GM12874 (cell line): ENCODE data around the gene YPEL1.

Experiments used
- TF ChIP-seq, protein P1 (sequence below): IDR thresholded peaks from 2 replicates; pipeline ENCODE4 v1.5.1; 2011; ENCODE audit warnings: low read depth, mild to moderate bottlenecking, control low read depth, low read length, moderate library complexity; ENCODE audit not compliant: insufficient read depth

Gene YPEL1

DNA sequence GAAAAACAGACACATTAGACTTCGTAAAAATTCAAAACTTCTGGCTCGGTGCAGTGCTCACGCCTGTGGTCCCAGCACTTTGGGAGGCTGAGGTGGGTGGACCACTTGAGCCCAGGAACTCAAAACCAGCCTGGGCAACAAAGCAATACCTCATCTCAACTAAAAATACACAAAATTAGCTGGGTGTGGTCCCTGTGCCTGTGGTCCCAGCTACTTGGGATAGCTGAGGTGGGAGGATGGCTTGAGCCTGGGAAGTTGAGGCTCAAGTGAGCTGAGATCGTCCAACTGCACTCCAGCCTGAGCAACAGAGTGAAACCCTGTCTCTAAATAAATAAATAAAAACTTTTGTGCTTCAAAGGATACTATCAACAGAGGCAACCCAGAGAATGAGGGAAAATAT lies 23.7 kb downstream of the YPEL1 start:
- TF ChIP-seq, protein P1, sequence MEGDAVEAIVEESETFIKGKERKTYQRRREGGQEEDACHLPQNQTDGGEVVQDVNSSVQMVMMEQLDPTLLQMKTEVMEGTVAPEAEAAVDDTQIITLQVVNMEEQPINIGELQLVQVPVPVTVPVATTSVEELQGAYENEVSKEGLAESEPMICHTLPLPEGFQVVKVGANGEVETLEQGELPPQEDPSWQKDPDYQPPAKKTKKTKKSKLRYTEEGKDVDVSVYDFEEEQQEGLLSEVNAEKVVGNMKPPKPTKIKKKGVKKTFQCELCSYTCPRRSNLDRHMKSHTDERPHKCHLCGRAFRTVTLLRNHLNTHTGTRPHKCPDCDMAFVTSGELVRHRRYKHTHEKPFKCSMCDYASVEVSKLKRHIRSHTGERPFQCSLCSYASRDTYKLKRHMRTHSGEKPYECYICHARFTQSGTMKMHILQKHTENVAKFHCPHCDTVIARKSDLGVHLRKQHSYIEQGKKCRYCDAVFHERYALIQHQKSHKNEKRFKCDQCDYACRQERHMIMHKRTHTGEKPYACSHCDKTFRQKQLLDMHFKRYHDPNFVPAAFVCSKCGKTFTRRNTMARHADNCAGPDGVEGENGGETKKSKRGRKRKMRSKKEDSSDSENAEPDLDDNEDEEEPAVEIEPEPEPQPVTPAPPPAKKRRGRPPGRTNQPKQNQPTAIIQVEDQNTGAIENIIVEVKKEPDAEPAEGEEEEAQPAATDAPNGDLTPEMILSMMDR: no peak

DNA sequence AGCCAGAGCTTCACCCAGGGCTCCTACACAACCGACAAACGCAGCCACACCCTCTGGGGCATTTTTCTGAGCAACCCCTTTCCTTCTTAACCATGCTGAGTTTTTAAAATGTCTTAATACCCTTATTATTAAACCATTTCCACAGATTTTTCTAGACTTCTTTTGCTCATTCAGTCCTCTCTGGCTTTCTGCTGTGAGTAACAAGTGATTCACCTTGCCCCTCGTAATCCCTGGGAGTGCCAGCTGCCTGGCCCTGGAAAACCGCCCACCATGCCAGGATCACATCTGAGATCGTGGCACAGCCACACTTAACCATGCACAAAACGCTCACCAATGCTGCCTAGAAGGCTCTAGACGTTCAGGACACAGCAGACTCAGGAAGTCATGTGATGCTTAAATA lies 25.4 kb downstream of the YPEL1 start:
- TF ChIP-seq, protein P1: no peak

DNA sequence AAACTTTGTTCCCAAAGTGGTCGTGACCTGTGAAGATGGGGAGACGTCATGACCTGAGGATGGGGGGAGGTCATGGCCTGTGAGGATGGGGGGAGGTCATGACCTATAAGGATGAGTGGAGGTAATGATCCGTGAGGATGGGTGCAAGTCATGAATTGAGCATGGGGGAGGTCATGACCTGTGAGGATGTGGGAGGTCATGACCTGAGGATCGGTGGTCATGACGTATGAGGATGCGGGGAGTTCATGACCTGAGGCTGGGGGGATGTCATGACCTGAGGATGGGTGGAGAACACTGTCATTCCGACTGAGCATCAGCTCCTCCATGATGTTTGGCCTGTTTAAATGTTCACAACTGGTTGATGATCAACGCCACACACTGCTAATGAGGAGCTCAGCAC lies 25.9 kb downstream of the YPEL1 start:
- TF ChIP-seq, protein P1: no peak

DNA sequence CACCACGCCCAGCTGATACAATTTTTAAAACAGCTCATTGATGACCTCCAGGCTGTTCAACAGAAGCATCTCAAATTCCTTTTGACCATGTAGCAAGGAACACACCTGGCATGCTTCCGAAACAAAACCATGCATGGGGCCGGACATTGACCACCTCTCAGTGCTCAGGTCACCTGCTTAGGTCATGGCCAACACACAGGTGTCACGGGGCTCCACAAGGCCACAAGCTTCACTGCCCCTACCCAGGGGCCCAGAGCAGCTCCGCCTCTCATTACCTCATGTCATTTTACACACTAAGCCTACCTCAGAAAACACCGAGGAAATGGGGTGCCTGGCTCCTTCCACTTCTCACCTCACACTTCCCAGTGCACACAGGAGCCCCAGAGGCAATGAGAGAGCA lies 26.6 kb downstream of the YPEL1 start:
- TF ChIP-seq, protein P1: no peak

DNA sequence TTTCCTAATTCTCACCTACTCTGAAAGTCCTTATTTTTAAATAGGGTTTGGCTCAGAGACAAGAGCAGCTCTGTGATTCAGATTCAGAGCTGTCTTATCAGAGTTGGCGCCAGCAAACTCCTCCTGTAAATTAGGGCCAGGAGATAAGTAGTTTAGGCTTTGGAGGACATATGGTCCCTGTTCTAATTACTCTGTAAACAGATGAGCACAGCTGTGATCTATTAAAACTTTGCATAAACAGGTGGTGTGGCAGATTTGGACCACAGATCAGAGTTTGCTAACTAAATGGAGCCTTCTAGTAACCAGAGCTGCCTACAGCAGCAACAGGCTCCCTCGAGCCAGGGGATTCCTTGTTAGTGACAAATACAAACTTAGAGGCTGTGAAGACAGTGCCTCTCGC lies 27.9 kb downstream of the YPEL1 start:
- TF ChIP-seq, protein P1: no peak

DNA sequence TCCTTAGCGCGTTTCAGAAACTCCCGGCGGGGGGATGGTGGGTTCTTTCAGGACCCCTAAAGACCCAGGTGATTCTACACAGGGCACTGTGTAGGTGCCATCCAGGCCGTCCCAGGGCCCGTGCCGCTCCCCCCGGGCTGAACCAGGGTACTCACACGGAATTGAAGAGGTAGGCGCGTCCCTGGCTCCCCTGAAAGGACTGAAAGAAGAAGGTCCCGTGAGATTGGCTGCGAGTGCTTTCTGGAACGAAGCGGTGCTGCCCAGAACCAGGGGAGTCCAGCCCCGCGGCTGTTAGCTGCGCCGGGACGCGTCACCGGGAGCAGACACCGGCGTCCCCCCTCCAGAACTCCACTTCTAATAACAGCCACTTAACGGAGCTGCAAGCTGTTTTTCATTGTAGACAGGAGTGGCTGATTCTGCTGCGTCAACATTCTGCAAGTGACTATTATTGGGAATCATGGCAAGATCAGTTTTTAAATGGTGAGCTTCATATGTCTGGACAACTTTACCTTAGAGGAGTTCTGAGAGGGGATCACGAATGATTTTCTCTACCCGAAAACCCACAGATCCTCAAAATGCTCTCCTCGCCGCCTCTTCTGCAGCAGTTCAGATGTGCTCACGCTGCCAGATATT lies 31.8 kb downstream of the YPEL1 start:
- TF ChIP-seq, protein P1: no peak

DNA sequence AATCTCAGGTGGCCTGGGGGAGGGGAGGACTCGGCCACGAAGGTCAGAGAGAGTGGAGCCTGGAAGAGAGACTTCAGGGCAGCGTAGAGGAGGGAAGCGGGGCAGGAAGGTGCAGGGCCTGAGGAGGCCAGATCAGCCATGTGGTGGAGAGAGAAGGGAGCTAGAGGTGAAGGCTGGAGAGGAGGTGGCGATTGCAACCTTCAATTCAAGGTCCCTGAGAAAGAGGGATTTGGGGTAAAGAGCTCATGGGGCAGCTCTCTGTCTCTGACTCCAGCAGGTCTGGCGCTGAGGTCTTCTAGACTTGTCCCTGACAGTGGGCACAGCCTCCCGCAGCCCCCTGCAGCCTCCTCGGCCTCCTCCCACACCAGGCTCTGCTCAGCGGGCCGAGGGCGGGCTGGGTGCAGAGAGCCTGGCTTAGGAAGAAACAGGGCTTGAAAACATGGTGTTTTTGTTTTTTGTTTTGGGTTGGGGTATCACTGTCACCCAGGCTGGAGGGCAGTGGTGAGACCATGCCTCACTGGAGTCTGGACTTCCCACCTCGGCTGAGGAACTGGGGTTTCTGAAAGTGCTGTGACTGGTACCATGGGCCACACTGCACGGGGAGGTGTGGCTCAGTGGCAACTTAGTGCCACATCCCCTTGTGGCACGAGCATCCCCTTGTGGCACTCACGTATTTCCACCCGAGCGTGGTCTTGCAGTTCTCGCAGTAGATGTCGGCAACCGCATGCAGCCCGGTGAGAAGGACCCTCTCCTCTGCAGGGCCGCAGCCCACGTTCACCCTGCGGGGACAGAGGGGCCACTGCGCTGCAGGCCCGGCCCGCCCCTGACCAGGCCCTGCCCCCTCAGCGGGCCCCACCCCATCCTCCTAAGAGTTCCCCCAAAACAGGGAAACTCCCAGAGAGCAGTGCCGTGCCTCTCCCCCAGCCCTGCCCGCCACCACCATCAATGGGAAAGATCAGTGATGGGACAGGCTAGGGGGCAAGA lies 32.6 kb downstream of the YPEL1 start:
- TF ChIP-seq, protein P1: no peak
